K562 (cell line): ENCODE results near the gene WT1. TPM values are rescaled to one million over a fixed set of nuclear protein-coding genes. Genes with fewer than 3 reads are reported as not detected.

ENCODE experiments used
- JUNB ChIP-seq: fragments of 450-650 bp; formaldehyde crosslinking; conservative IDR thresholded peaks from 2 replicates; pipeline ENCODE4 v1.4.0; 2020; ENCODE audit warnings: mild to moderate bottlenecking
- MEF2A ChIP-seq: IDR thresholded peaks from 2 replicates; pipeline ENCODE4 v1.6.1; 2011; ENCODE audit warnings: low read depth, mild to moderate bottlenecking, low read length, moderate library complexity; ENCODE audit not compliant: control insufficient read depth
- STAT5A ChIP-seq: IDR thresholded peaks from 2 replicates; pipeline ENCODE4 v1.6.1; 2012; ENCODE audit warnings: low read length, inconsistent platforms, borderline replicate concordance
- ZC3H4 ChIP-seq: sonication (generic); formaldehyde crosslinking; IDR thresholded peaks from 2 replicates; pipeline ENCODE4 v1.9.0; 2021; ENCODE audit warnings: missing genetic modification reagents, borderline replicate concordance
- ZNF444 ChIP-seq: fragments of 250-450 bp; sonication (Bioruptor Pico); IDR thresholded peaks from 2 replicates; pipeline ENCODE4 v1.4.0; 2020; ENCODE audit warnings: mild to moderate bottlenecking, moderate library complexity
- polyA plus RNA-seq, 8 experiments: library from polyadenylated mRNA; depleted of rRNA in 4 of 8; stranded (reverse) in 5 of 8; unstranded in 3 of 8; fragments of >200 nt; fragmentation: Nextera tagmentation in 2 of 8; fragmentation: Illumina TruSeq in 1 of 8; extraction: Ambion mirVana in 2 of 8; extraction: Trizol in 1 of 8; gene quantifications; 2 replicates each; pipeline versions ENCODE4 v1.2.1 to v1.2.3, GENCODE V29; 2011 to 2014; ENCODE audit warnings: inconsistent platforms in 1 of 8, missing spikeins in 1 of 8
- total RNA-seq, 7 experiments: library from RNA; depleted of rRNA in 6 of 7; stranded (reverse); fragments of >200 nt in 6 of 7; fragmentation: Illumina TruSeq in 2 of 7; extraction: Trizol in 2 of 7; gene quantifications; 2 replicates each; pipeline versions ENCODE4 v1.2.1 to v1.2.3, GENCODE V29; 2011 to 2021; ENCODE audit warnings: low replicate concordance in 1 of 7
- TF ChIP-seq, protein P1 (sequence below): fragments of 250-450 bp; sonication (Bioruptor Pico); IDR thresholded peaks from 2 replicates; pipeline ENCODE4 v1.8.0; 2021; ENCODE audit warnings: moderate library complexity, mild to moderate bottlenecking, inconsistent platforms
- TF ChIP-seq, protein P2 (sequence below), 2 experiments: fragments of 450-650 bp; formaldehyde crosslinking in 1 of 2; IDR thresholded peaks; 2 replicates each; pipeline versions ENCODE4 v1.4.0 to v1.6.1; 2014 to 2020; ENCODE audit warnings: mild to moderate bottlenecking in 2 of 2, borderline replicate concordance in 1 of 2, low read depth in 1 of 2
- TF ChIP-seq, protein P3 (sequence below), 2 experiments: fragments of 150-350 bp in 1 of 2; IDR thresholded peaks; 2 replicates each; pipeline ENCODE4 v1.6.1; 2012 to 2016; ENCODE audit warnings: low read depth in 2 of 2, low read length in 2 of 2, mild to moderate bottlenecking in 1 of 2, moderate library complexity in 1 of 2
- TF ChIP-seq, protein P4 (sequence below): fragments of 450-650 bp; IDR thresholded peaks from 2 replicates; pipeline ENCODE4 v1.6.1; 2016
- TF ChIP-seq, protein P5 (sequence below): fragments of 450-650 bp; formaldehyde crosslinking; IDR thresholded peaks from 2 replicates; pipeline ENCODE4 v1.4.0; 2022; ENCODE audit warnings: mild to moderate bottlenecking, moderate library complexity
- TF ChIP-seq, protein P6 (sequence below): fragments of 450-650 bp; formaldehyde crosslinking; IDR thresholded peaks from 2 replicates; pipeline ENCODE4 v1.4.0; 2022; ENCODE audit warnings: missing genetic modification characterization

Gene WT1
- total and polyA plus RNA-seq, 9 of the 15 experiments (the other 6 are each of a cell fraction or from before 2014, with no cell fraction given) = 7.1 to 33.8 (median 19.4) TPM

DNA sequence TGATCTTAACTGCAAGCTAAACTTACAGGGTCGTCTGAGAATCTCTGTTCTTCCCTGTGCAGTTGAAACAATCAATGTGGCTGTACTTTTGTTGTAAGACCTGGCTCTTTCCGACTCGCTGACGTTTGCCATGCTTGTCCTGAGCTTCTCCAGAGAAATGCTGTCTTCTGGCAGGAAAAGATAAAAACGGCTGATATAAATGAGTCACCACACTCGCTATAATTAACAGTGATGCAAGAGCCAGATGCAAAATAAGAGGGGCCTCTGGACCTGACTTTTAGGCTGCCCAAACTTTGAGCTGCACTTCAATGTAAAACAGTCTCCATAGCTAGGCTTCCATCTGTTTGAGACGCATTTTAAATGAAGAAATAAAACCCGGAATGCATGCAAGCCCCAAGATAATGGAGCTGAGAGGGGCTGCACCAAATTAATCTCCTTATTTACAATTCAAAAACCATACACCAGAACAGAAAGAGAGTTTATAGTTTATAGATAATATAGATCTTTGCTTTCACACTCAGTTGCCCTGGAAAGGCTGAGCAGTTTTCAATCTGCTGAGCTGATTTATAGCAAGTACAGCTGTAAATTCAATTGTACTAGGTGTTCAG is 48.5 kb downstream of the WT1 start (continued):
- TF ChIP-seq ZNF444 (CRISPR knock-in tag) = no peak
- no peak; the same call in 1 of the 2 replicates for TF ChIP-seq JUNB (CRISPR knock-in tag)
- TF ChIP-seq, protein P1, sequence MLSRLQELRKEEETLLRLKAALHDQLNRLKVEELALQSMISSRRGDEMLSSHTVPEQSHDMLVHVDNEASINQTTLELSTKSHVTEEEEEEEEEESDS (CRISPR knock-in tag) = no peak
- TF ChIP-seq, protein P2, sequence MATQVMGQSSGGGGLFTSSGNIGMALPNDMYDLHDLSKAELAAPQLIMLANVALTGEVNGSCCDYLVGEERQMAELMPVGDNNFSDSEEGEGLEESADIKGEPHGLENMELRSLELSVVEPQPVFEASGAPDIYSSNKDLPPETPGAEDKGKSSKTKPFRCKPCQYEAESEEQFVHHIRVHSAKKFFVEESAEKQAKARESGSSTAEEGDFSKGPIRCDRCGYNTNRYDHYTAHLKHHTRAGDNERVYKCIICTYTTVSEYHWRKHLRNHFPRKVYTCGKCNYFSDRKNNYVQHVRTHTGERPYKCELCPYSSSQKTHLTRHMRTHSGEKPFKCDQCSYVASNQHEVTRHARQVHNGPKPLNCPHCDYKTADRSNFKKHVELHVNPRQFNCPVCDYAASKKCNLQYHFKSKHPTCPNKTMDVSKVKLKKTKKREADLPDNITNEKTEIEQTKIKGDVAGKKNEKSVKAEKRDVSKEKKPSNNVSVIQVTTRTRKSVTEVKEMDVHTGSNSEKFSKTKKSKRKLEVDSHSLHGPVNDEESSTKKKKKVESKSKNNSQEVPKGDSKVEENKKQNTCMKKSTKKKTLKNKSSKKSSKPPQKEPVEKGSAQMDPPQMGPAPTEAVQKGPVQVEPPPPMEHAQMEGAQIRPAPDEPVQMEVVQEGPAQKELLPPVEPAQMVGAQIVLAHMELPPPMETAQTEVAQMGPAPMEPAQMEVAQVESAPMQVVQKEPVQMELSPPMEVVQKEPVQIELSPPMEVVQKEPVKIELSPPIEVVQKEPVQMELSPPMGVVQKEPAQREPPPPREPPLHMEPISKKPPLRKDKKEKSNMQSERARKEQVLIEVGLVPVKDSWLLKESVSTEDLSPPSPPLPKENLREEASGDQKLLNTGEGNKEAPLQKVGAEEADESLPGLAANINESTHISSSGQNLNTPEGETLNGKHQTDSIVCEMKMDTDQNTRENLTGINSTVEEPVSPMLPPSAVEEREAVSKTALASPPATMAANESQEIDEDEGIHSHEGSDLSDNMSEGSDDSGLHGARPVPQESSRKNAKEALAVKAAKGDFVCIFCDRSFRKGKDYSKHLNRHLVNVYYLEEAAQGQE (IDR thresholded peaks at IDR 0.05; ENCODE audit: borderline replicate concordance) = no peak; the same call in 1 of the 2 replicates
- TF ChIP-seq, protein P2 (CRISPR knock-in tag; IDR thresholded peaks at IDR 0.05; ENCODE audit: low read depth) = no peak
- TF ChIP-seq, protein P3, sequence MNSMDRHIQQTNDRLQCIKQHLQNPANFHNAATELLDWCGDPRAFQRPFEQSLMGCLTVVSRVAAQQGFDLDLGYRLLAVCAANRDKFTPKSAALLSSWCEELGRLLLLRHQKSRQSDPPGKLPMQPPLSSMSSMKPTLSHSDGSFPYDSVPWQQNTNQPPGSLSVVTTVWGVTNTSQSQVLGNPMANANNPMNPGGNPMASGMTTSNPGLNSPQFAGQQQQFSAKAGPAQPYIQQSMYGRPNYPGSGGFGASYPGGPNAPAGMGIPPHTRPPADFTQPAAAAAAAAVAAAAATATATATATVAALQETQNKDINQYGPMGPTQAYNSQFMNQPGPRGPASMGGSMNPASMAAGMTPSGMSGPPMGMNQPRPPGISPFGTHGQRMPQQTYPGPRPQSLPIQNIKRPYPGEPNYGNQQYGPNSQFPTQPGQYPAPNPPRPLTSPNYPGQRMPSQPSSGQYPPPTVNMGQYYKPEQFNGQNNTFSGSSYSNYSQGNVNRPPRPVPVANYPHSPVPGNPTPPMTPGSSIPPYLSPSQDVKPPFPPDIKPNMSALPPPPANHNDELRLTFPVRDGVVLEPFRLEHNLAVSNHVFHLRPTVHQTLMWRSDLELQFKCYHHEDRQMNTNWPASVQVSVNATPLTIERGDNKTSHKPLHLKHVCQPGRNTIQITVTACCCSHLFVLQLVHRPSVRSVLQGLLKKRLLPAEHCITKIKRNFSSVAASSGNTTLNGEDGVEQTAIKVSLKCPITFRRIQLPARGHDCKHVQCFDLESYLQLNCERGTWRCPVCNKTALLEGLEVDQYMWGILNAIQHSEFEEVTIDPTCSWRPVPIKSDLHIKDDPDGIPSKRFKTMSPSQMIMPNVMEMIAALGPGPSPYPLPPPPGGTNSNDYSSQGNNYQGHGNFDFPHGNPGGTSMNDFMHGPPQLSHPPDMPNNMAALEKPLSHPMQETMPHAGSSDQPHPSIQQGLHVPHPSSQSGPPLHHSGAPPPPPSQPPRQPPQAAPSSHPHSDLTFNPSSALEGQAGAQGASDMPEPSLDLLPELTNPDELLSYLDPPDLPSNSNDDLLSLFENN (IDR thresholded peaks at IDR 0.05; ENCODE audit: low read depth in 2 of 2, low read length in 2 of 2) = 0 out of 4 replicates have a peak, but pooled peaks of 1 of the 2 experiments have one; percentile 24
- TF ChIP-seq, protein P4, sequence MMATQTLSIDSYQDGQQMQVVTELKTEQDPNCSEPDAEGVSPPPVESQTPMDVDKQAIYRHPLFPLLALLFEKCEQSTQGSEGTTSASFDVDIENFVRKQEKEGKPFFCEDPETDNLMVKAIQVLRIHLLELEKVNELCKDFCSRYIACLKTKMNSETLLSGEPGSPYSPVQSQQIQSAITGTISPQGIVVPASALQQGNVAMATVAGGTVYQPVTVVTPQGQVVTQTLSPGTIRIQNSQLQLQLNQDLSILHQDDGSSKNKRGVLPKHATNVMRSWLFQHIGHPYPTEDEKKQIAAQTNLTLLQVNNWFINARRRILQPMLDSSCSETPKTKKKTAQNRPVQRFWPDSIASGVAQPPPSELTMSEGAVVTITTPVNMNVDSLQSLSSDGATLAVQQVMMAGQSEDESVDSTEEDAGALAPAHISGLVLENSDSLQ = peak; percentile 41; the same call in 1 of the 2 replicates
- TF ChIP-seq, protein P5, sequence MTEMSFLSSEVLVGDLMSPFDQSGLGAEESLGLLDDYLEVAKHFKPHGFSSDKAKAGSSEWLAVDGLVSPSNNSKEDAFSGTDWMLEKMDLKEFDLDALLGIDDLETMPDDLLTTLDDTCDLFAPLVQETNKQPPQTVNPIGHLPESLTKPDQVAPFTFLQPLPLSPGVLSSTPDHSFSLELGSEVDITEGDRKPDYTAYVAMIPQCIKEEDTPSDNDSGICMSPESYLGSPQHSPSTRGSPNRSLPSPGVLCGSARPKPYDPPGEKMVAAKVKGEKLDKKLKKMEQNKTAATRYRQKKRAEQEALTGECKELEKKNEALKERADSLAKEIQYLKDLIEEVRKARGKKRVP = peak; percentile 82
- TF ChIP-seq MEF2A = peak; percentile 84
- no peak for TF ChIP-seq ZC3H4 (CRISPR knock-in tag)
- peak; percentile 22; the same call in 1 of the 2 replicates for TF ChIP-seq STAT5A
- TF ChIP-seq, protein P6, sequence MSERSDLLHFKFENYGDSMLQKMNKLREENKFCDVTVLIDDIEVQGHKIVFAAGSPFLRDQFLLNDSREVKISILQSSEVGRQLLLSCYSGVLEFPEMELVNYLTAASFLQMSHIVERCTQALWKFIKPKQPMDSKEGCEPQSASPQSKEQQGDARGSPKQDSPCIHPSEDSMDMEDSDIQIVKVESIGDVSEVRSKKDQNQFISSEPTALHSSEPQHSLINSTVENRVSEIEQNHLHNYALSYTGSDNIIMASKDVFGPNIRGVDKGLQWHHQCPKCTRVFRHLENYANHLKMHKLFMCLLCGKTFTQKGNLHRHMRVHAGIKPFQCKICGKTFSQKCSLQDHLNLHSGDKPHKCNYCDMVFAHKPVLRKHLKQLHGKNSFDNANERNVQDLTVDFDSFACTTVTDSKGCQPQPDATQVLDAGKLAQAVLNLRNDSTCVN (CRISPR knock-in tag) = no peak
